Left lobe of liver (tissue), 2 donors: ENCODE measurements around the gene TNK2. TPM values are rescaled to one million over a fixed set of nuclear protein-coding genes. Genes with fewer than 3 reads are reported as not detected.
"Not testable (repeated sequence)": the region's sequence is repeated elsewhere in the genome, so short reads cannot be mapped to it uniquely, and the experiment has no call there.

Source experiments
- ATAC-seq: fragments of 200-7000 bp; cut with Tn5 transposase; one replicate; pipeline ENCODE4 v1.9.1; 2020; ENCODE audit warnings: mild to moderate bottlenecking, moderate library complexity
- DNase-seq: peaks from one replicate; pipeline ENCODE4 v3.0.0-alpha.2; 2020; ENCODE audit warnings: low spot score
- total RNA-seq: library from RNA; stranded (reverse); gene quantifications from one replicate; pipeline ENCODE4 v1.2.1, GENCODE V29; 2021
- donor health status: DM: no; HTN: no; CAD: no; lungs with moderate emphysema.
- donor health status: DM: no; HTN: yes; CAD: no.

The TNK2 gene
- total RNA-seq, 1 donor from 2014 or later = 55.2 TPM

GRCh38 chr3:195824425-195825190, 83.7 kb downstream of the TNK2 start:
- not testable (repeated sequence) for DNase-seq, ATAC-seq

- ATAC-seq = peak; percentile 87
- peak; percentile 86 for DNase-seq
These were observed 84.4 kb downstream of the TNK2 start for GRCh38 chr3:195823999-195824398.

- ATAC-seq (no peak), DNase-seq (no peak)
These were observed 85.1 kb downstream of the TNK2 start for GRCh38 chr3:195823280-195823679.

GRCh38 chr3:195822131-195822696, 86.1 kb downstream of the TNK2 start:
- ATAC-seq (no peak), DNase-seq (no peak)

GRCh38 chr3:195821403-195822130, 86.8 kb downstream of the TNK2 start:
- no peak for DNase-seq
- ATAC-seq = no peak

GRCh38 chr3:195820901-195821300, 87.5 kb downstream of the TNK2 start:
- ATAC-seq = no peak
- DNase-seq = no peak

- ATAC-seq (no peak), DNase-seq (no peak)
These were observed 88.2 kb downstream of the TNK2 start for GRCh38 chr3:195820186-195820585.

GRCh38 chr3:195818301-195818700, 90.0 kb downstream of the TNK2 start:
- no peak for ATAC-seq
- no peak for DNase-seq

- DNase-seq = no peak
- no peak for ATAC-seq
These were observed 90.7 kb downstream of the TNK2 start for GRCh38 chr3:195817578-195818135.

GRCh38 chr3:195816276-195816913, 92.0 kb downstream of the TNK2 start:
- not testable (repeated sequence) for ATAC-seq, DNase-seq

GRCh38 chr3:195815169-195815771, 93.1 kb downstream of the TNK2 start:
- DNase-seq = no peak

GRCh38 chr3:195813916-195814640, 94.3 kb downstream of the TNK2 start:
- DNase-seq = no peak

More at GRCh38 chr3:195815169-195815771, 93.1 kb downstream of the TNK2 start:
- ATAC-seq = peak; percentile 56

More at GRCh38 chr3:195813916-195814640, 94.3 kb downstream of the TNK2 start:
- ATAC-seq = no peak

Other genes starting within 250 kb of the TNK2 start
- gene MUC20, start 187.6 kb downstream of the TNK2 start, total RNA-seq = 29.6 TPM
- 0.08 TPM for gene MUC4, start 96.6 kb downstream of the TNK2 start, total RNA-seq
- gene TFRC, start 173.5 kb upstream of the TNK2 start, total RNA-seq = 20.9 TPM